Measurements from ENCODE around the gene CDYL.

CDYL gene

GRCh38 chr6:4905826-4906225, 129.6 kb downstream of the CDYL start:
- TF ChIP-seq CTCF (IDR thresholded peaks at IDR 0.05; ENCODE audit: borderline replicate concordance, insufficient read depth, low read depth, low read length) = no peak
- no peak overlapping the region for H3K4me3 ChIP-seq (ENCODE audit: low read depth, low read length)

- no peak for TF ChIP-seq CTCF (IDR thresholded peaks at IDR 0.05; ENCODE audit: borderline replicate concordance, insufficient read depth, low read depth, low read length)
- no peak overlapping the region for H3K4me3 ChIP-seq (ENCODE audit: low read depth, low read length)
Measured at GRCh38 chr6:4906293-4907276, 130.4 kb downstream of the CDYL start.

GRCh38 chr6:4907602-4908001, 131.4 kb downstream of the CDYL start:
- H3K4me3 ChIP-seq (ENCODE audit: low read depth, low read length) = no peak overlapping the region
- no peak for TF ChIP-seq CTCF (IDR thresholded peaks at IDR 0.05; ENCODE audit: borderline replicate concordance, insufficient read depth, low read depth, low read length)

- no peak for TF ChIP-seq CTCF (IDR thresholded peaks at IDR 0.05; ENCODE audit: borderline replicate concordance, insufficient read depth, low read depth, low read length)
- no peak overlapping the region for H3K4me3 ChIP-seq (ENCODE audit: low read depth, low read length)
Measured at GRCh38 chr6:4908062-4908461, 131.9 kb downstream of the CDYL start.

- no peak overlapping the region for H3K4me3 ChIP-seq (ENCODE audit: low read depth, low read length)
- TF ChIP-seq CTCF (IDR thresholded peaks at IDR 0.05; ENCODE audit: borderline replicate concordance, insufficient read depth, low read depth, low read length) = no peak
Measured at GRCh38 chr6:4909063-4909706, 133.0 kb downstream of the CDYL start.

GRCh38 chr6:4910037-4910760, 134.0 kb downstream of the CDYL start:
- H3K4me3 ChIP-seq (ENCODE audit: low read depth, low read length) = no peak overlapping the region
- TF ChIP-seq CTCF (IDR thresholded peaks at IDR 0.05; ENCODE audit: borderline replicate concordance, insufficient read depth, low read depth, low read length) = no peak
